ENCODE results near the gene QKI. TPM values are rescaled to one million over a fixed set of nuclear protein-coding genes. Genes with fewer than 3 reads are reported as not detected.

QKI gene
- total and polyA plus RNA-seq, 8 donors = 136 to 195 (median 158) TPM

DNA sequence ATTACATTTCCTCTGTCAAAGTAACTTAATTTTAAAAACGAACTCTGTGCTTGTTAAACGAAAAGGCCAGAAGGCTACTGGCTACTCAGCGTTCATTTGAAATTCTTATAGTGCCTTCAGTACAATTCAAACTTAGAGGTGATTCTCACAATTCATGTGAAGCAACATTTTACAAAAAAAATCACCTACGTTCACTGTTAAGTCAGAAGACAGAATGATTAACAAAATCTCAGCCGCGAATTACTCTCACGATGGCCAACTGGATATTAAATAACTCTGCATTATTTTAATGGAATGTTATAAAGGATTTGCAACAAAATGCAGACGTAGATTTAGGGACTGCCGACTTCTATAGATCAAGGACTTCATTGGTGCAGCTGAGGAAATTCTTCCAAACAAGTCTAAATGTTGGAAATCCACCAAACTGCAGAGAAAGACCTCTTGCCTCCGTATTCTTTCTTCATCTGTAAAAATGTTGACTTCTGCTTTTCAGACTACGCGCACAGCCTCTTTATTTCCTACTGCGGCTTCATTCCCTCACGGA is 1.6 kb upstream of the QKI start:
- intact Hi-C loops (cut with DNase I) = no loop called here
- ATAC-seq (no peak), DNase-seq (no peak)
- no peaks in the 10 kb centered on the region for H3K9me3 ChIP-seq
- no peaks in the 10 kb centered on the region for H3K27me3 ChIP-seq
- H3K27ac ChIP-seq = peak overlapping the region; percentile 100
- H3K36me3 ChIP-seq = no peaks in the 10 kb centered on the region
- TF ChIP-seq, protein P1, sequence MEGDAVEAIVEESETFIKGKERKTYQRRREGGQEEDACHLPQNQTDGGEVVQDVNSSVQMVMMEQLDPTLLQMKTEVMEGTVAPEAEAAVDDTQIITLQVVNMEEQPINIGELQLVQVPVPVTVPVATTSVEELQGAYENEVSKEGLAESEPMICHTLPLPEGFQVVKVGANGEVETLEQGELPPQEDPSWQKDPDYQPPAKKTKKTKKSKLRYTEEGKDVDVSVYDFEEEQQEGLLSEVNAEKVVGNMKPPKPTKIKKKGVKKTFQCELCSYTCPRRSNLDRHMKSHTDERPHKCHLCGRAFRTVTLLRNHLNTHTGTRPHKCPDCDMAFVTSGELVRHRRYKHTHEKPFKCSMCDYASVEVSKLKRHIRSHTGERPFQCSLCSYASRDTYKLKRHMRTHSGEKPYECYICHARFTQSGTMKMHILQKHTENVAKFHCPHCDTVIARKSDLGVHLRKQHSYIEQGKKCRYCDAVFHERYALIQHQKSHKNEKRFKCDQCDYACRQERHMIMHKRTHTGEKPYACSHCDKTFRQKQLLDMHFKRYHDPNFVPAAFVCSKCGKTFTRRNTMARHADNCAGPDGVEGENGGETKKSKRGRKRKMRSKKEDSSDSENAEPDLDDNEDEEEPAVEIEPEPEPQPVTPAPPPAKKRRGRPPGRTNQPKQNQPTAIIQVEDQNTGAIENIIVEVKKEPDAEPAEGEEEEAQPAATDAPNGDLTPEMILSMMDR (IDR thresholded peaks at IDR 0.05) = no peak
- H3K4me3 ChIP-seq = peak overlapping the region; percentile 66 to 68
- H3K4me1 ChIP-seq = peaks cover under 1 to 26% of the 10 kb centered on the region in 2 donors

DNA sequence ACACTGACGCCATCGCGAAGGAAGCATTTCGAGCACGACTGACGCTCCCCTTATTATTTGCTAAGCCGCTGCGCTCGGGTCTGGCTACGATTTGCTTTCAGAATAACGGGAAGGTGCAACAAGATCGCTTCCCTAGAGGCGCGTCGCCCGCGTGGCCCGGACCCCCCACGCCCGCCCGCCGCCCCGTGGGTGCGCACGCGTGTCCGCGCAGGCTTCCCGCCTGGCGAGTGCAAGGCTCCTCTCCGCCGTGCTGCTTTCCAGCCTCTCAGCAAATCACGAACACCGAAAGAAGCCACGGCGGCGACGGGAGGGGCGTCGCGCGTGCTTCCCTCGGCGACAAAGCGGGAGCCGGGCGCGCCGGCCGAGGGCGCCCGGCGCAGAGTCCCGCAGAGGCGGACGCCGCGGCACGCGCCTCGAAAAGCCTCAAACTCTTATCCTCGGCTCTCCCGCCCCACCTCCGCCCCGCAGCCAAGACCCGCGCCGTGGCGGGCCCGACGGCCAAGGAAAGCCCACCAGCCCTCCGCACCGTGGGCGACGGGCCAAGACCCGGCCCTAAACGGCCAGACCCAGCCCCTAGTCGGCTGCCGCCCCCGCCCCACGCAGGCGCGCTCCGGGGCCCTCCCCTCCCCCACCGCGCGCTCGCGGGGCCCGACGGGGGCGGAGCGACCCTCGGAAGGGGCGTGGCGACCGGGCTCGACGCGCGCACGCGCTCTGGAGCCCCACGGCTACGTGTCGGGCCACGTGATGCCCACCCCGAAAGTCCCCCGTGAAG is 987 bp upstream of the QKI start:
- H3K4me3 ChIP-seq = peak overlapping the region; percentile 66 to 68
- ATAC-seq (peak; percentile 89), DNase-seq (peak; percentile 89 to 96 (median 96))
- no peaks in the 10 kb centered on the region for H3K36me3 ChIP-seq
- TF ChIP-seq, protein P1 (IDR thresholded peaks at IDR 0.05) = no peak
- H3K27ac ChIP-seq = peak overlapping the region; percentile 100
- H3K9me3 ChIP-seq = no peaks in the 10 kb centered on the region
- intact Hi-C loops (cut with DNase I) = no loop called here
- peaks cover 5 to 32% of the 10 kb centered on the region in 2 donors for H3K4me1 ChIP-seq
- no peaks in the 10 kb centered on the region for H3K27me3 ChIP-seq

DNA sequence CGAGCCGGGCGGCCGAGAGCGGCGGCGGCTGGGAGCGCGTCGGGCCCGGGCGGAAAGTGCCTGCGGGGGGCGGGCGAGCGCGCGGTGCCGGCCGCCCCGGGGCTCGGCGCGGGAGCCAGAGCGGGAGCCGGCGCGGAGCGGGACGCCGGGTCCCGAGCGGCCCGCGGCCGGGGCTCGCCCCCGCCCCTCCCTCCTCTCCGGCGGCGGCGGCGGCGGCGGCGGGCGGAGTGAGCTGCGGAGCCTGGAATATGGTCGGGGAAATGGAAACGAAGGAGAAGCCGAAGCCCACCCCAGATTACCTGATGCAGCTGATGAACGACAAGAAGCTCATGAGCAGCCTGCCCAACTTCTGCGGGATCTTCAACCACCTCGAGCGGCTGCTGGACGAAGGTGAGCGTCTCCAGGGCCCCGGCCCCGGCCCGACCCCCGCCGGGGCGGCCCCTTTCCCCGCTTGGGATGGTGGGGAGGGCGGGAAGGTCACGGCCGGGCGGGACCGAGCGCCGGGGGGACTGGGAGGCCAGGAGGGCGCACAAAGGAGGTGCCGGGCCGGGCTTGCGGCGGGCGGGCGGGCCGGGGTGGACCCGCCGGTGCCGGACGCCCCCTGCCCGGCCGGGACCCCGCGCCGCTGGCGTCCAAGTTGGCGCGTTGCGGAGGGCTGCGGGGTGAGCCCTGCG is 565 bp downstream of the QKI start:
- Histone ChIP-seq H3K27ac (peak overlapping the region; percentile 97 to 100), H3K36me3 (no peaks in the 10 kb centered on the region), H3K27me3 (no peaks in the 10 kb centered on the region), H3K4me3 (peak overlapping the region; percentile 63 to 82), H3K4me1 (peaks cover 8 to 48% of the 10 kb centered on the region in 2 donors), H3K9me3 (no peaks in the 10 kb centered on the region)
- intact Hi-C loops (cut with DNase I) = no loop called here
- TF ChIP-seq, protein P1 (IDR thresholded peaks at IDR 0.05) = no peak
- no peak for ATAC-seq
- peak in 1 of 4 donors; percentile 86 for DNase-seq

DNA sequence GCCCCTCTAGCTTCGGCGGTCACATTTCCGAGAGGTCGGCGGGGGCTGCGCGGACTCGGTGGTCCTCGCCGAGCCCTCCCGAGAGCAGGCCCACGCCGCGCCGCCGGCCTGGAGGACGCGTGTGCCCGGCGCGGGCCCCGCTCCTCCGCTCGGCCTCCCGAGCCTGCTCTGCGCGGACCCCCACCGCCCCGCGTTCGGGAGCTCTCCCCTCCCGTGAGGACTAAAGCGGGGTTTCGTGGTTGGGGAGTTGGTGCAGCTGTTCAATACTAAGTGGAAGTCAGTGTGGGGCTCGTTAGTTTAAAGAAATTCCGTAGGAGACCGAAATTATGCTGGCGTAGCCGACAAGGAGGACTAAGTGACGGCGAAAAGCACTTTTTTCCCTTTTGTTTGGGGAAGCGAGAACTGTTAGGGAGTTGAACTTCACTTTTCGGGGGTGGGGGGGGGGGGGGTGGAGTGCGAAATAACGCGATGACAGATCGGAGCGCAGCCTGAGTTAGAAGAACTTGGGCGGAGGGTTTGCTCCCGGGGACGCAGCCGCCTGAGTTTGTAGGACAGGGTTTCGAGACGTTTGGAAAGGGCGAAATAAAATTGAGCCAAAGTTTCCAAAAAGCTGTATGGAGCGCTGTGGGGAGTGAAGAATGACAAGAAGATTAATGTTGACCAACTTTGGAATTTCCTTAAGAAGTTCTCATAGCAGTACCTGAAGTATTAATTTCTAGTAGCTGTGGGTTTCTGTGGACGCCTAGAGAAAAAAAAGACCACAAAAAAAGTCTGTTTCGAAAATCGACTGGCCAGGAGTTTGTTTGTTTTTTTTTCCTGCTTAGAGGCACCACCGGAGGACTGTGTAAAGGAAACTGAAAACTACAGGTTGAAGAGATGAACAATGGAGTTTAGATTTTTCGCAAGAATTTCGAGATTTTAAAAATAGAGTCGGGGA is 1.4 kb downstream of the QKI start:
- Histone ChIP-seq H3K4me3 (peak overlapping the region; percentile 63 to 82), H3K27ac (peak overlapping the region; percentile 97 to 100), H3K27me3 (no peaks in the 10 kb centered on the region), H3K4me1 (peaks cover 16 to 56% of the 10 kb centered on the region in 2 donors), H3K36me3 (no peaks in the 10 kb centered on the region), H3K9me3 (no peaks in the 10 kb centered on the region)
- DNase-seq (peak; percentile 61 to 85 (median 74)), ATAC-seq (peak; percentile 12)
- intact Hi-C loops (cut with DNase I) = no loop called here
- TF ChIP-seq, protein P1 (IDR thresholded peaks at IDR 0.05) = no peak
